Measurements from ENCODE around the gene GP1BB. TPM values are rescaled to one million over a fixed set of nuclear protein-coding genes. Genes with fewer than 3 reads are reported as not detected.
A peak's percentile ranks its signal among the peaks of the same experiment; 100 is the strongest.
"Not testable (repeated sequence)": the region's sequence is repeated elsewhere in the genome, so short reads cannot be mapped to it uniquely, and the experiment has no call there.

The GP1BB gene
- total and polyA plus RNA-seq, 5 donors: 9.0 to 29.5 TPM; not detected in 3

DNA sequence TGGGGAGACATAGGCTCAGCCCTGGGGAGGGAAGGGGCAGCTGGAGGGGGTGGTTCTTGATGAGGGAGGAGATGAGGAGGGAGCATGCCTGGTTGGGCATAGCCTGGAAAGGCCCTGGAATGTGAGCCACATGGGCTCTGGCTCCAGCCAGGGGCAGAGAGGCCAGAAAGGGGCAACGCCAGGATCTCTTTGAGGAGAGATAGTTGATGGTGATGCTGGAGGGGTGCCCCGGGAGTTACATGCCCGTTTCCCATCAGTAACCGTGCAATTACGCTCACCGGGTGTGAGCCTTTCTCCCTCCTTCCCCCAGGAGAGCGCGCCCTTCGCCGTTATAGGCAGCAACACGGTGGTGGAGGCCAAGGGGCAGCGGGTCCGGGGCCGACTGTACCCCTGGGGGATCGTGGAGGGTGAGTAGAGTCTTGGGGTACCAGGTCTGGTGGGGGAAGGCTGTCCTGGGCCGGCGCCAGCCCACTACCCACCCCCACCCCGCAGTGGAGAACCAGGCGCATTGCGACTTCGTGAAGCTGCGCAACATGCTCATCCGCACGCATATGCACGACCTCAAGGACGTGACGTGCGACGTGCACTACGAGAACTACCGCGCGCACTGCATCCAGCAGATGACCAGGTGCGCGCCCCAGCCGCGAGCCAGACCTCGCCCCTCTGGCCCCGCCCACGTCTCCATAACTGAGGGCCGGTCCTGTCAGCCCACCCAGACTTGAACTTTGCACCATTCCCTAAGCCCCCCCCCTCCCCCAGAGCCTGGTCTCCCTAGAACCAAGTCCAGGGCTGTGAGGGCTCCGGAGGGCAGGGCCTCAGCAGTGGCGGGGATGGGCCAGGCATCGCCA, 1.8 kb upstream of the GP1BB start:
- Histone ChIP-seq H3K9me3 (ENCODE audit: control insufficient read depth, low read length) (no peaks in the 10 kb centered on the region), H3K4me1 (ENCODE audit: control insufficient read depth, insufficient read depth, low read length) (no peaks in the 10 kb centered on the region), H3K4me3 (ENCODE audit: low read length) (no peak overlapping the region), H3K27me3 (ENCODE audit: control insufficient read depth, insufficient read depth) (no peaks in the 10 kb centered on the region), H3K27ac (ENCODE audit: low read length) (no peak overlapping the region)
- DNase-seq: peak; percentile 8 to 66 (median 56)
- 63% methylated on average over 44 of the region's 44 CpGs for WGBS
- intact Hi-C loops (cut with DNase I): no loop called here
- ATAC-seq: no peak

- ATAC-seq (no peak), DNase-seq (peak; percentile 21 to 78 (median 57))
- Histone ChIP-seq H3K4me3 (ENCODE audit: low read length) (no peak overlapping the region), H3K4me1 (ENCODE audit: control insufficient read depth, insufficient read depth, low read length) (no peaks in the 10 kb centered on the region), H3K27me3 (ENCODE audit: control insufficient read depth, insufficient read depth) (no peaks in the 10 kb centered on the region), H3K9me3 (ENCODE audit: control insufficient read depth, low read length) (no peaks in the 10 kb centered on the region), H3K27ac (ENCODE audit: low read length) (peak overlapping the region; percentile 19)
- WGBS: 54% methylated on average over 60 of the region's 60 CpGs
- intact Hi-C loops (cut with DNase I): no loop called here
These were observed 959 bp upstream of the GP1BB start for GRCh38 chr22:19722178-19722981.

DNA sequence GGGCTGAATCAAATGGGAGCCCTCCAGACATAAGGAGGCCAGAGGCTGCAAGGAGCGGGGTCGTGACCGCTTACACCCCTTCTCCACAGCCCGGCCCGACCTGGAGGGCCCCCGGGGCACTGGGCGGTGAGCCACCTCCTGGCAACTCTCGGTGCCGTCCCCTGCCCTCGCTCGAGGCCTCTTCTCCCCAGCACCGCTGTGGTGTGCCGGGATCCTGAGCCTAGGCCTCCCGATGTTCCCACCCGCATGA, 432 bp upstream of the GP1BB start:
- H3K4me3 ChIP-seq (ENCODE audit: low read length): no peak overlapping the region
- DNase-seq (peak in 1 of 3 donors; percentile 67), ATAC-seq (peak in 1 of 2 donors; percentile 4)
- peak overlapping the region; percentile 19 for H3K27ac ChIP-seq (ENCODE audit: low read length)
- no peaks in the 10 kb centered on the region for H3K9me3 ChIP-seq (ENCODE audit: control insufficient read depth, low read length)
- 41% methylated on average over 15 of the region's 15 CpGs for WGBS
- H3K27me3 ChIP-seq (ENCODE audit: control insufficient read depth, insufficient read depth): no peaks in the 10 kb centered on the region
- intact Hi-C loops (cut with DNase I): no loop called here
- H3K4me1 ChIP-seq (ENCODE audit: control insufficient read depth, insufficient read depth, low read length): no peaks in the 10 kb centered on the region

DNA sequence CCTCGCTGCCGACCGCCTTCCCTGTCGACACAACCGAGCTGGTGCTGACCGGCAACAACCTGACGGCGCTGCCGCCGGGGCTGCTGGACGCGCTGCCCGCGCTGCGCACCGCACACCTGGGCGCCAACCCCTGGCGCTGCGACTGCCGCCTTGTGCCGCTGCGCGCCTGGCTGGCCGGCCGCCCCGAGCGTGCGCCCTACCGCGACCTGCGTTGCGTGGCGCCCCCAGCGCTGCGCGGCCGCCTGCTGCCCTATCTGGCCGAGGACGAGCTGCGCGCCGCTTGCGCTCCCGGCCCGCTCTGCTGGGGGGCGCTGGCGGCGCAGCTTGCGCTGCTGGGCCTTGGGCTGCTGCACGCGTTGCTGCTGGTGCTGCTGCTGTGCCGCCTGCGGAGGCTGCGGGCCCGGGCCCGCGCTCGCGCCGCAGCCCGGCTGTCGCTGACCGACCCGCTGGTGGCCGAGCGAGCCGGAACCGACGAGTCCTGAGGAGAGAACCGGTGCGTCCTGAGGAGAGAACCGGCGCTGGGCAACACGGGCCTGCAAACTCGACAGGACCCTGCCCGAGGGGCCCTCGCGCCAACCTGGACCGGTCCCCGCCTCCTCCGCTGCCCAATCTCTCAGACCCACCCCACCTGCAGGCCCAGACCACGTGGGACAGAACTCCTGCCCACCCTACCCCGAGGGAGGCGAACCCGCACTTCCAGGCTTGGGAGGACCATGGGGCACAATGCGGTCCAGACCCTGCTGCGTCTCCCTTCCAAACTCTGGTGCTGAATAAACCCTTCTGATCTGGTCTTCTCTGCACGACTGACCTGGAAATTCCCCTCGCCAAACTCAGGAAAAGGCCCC, 866 bp downstream of the GP1BB start:
- intact Hi-C loops (cut with DNase I): no loop called here
- no peak overlapping the region for H3K4me3 ChIP-seq (ENCODE audit: low read length)
- no peak for ATAC-seq

DNA sequence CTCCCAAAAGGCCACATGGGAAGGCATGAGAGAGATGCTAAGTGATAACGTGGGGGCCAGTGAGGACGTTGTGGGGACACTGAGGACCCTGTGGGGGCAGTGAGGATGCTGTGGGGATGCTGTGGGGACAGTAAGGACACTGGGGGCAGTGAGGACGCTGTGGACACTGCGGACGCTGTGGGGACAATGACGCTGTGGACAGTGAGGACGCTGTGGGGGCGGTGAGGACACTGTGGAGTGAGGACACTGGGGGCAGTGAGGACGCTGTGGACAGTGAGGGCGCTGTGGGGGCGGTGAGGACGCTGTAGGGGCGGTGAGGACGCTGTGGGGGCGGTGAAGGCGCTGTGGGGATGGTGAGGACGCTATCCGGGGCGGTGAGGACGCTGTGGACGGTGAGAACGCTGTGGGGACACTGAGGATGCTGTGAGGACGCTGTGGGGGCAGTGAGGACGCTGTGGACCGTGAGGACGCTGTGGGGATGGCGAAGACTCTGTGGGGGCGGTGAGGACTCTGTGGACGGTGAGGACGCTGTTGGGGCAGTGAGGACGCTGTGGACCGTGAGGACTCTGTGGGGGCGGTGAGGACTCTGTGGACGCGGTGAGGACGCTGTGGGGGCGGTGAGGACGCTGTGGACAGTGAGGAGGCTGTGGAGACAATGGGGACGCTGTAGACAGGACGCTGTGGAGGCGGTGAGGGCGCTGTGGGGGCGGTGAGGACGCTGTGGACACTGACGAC, 1.8 kb downstream of the GP1BB start:
- 67% methylated on average over 45 of the region's 45 CpGs for WGBS
- H3K27me3 ChIP-seq (ENCODE audit: control insufficient read depth, insufficient read depth): no peaks in the 10 kb centered on the region

More for the DNA sequence above, 866 bp downstream of the GP1BB start:
- no peaks in the 10 kb centered on the region for H3K4me1 ChIP-seq (ENCODE audit: control insufficient read depth, insufficient read depth, low read length)
- H3K27me3 ChIP-seq (ENCODE audit: control insufficient read depth, insufficient read depth): no peaks in the 10 kb centered on the region
- WGBS: 36% methylated on average over 89 of the region's 89 CpGs
- DNase-seq: peak in 2 of 3 donors; percentile 68 to 74
- peak overlapping the region; percentile 10 for H3K27ac ChIP-seq (ENCODE audit: low read length)
- H3K9me3 ChIP-seq (ENCODE audit: control insufficient read depth, low read length): no peaks in the 10 kb centered on the region

DNA sequence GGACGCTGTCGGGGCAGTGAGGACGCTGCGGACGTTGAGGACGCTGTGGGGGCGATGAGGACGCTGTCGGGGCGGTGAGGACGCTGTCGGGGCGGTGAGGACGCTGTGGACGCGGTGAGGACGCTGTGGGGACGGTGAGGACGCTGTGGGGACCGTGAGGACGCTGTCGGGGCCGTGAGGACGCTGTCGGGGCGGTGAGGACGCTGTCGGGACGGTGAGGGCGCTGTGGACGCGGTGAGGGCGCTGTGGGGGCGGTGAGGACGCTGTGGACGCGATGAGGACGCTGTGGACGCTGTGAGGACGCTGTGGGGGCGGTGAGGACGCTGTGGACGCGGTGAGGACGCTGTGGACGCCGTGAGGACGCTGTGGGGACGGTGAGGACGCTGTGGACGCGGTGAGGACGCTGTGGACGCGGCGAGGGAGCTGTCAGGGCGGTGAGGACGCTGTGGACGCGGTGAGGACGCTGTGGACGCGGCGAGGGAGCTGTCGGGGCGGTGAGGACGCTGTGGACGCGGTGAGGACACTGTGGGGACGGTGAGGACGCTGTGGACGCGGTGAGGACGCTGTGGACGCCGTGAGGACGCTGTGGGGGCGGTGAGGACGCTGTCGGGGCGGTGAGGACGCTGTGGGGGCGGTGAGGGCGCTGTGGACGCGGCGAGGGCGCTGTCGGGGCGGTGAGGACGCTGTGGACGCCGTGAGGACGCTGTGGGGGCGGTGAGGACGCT, 2.9 kb downstream of the GP1BB start:
- H3K4me1 ChIP-seq (ENCODE audit: control insufficient read depth, insufficient read depth, low read length); DNase-seq; intact Hi-C loops (cut with DNase I); H3K27ac ChIP-seq (ENCODE audit: low read length); H3K4me3 ChIP-seq (ENCODE audit: low read length); H3K27me3 ChIP-seq (ENCODE audit: control insufficient read depth, insufficient read depth); H3K9me3 ChIP-seq (ENCODE audit: control insufficient read depth, low read length); ATAC-seq: not testable (repeated sequence)
- 85% methylated on average over 96 of the region's 96 CpGs for WGBS

More for the DNA sequence above, 1.8 kb downstream of the GP1BB start:
- intact Hi-C loops (cut with DNase I): no loop called here
- DNase-seq (no peak), ATAC-seq (no peak)
- Histone ChIP-seq H3K9me3 (ENCODE audit: control insufficient read depth, low read length) (no peaks in the 10 kb centered on the region), H3K27ac (ENCODE audit: low read length) (no peak overlapping the region), H3K4me1 (ENCODE audit: control insufficient read depth, insufficient read depth, low read length) (no peaks in the 10 kb centered on the region), H3K4me3 (ENCODE audit: low read length) (no peak overlapping the region)

DNA sequence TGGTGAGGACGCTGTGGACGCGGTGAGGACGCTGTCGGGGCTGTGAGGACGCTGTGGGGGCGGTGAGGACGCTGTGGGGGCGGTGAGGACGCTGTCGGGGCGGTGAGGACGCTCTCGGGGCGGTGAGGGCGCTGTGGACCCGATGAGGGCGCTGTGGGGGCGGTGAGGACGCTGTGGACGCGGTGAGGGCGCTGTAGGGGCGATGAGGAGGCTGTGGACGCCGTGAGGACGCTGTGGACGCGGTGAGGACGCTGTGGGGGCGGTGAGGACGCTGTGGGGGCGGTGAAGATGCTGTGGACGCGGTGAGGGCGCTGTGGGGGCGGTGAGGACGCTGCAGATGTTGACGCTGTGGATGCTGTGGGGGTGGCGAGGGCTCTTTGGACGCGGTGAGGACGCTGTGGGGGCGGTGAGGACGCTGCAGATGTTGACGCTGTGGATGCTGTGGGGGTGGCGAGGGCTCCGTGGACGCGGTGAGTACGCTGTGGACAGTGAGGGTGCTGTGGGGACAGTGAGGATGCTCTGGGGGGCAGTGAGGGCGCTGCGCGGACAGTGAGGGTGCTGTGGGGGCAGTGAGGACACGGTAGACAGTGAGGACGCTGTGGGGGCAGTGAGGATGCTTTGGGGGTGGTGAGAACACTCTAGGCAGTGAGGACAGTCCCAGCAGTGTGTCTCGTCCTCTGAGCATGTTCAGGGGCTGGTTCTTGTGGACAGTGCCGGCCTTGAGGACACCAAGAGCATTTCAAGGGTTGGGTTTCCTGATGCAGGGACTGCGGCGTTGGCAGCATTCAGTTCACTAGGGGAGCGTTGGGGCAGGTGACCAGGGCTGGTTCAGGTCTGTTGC, 4.2 kb downstream of the GP1BB start:
- H3K27me3 ChIP-seq (ENCODE audit: control insufficient read depth, insufficient read depth): no peaks in the 10 kb centered on the region
- no peaks in the 10 kb centered on the region for H3K9me3 ChIP-seq (ENCODE audit: control insufficient read depth, low read length)
- intact Hi-C loops (cut with DNase I): no loop called here
- ATAC-seq (no peak), DNase-seq (no peak)
- H3K27ac ChIP-seq (ENCODE audit: low read length): no peak overlapping the region
- 64% methylated on average over 61 of the region's 61 CpGs for WGBS
- no peak overlapping the region for H3K4me3 ChIP-seq (ENCODE audit: low read length)
- H3K4me1 ChIP-seq (ENCODE audit: control insufficient read depth, insufficient read depth, low read length): no peaks in the 10 kb centered on the region

DNA sequence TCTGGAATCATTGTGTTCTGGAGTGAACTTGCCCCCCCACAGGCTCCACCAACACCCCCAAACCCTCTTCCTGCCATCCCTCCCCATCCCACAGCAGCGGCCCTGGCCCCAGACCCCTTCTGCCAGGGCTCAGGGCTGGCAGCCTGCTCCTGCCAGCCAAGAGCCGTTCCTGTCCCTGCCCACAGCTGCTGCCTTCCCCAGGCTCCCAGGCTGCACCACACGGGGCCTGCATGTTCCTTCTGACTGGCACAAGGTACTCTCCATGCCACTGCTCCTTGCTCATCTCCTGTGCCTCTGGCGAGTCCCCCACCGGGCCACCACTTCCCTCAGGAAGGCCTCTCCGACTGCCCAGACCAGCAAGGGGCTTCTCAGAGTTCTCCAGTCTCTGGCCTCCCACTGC, 4.9 kb downstream of the GP1BB start:
- intact Hi-C loops (cut with DNase I): no loop called here
- 72% methylated on average over 6 of the region's 6 CpGs for WGBS
- no peaks in the 10 kb centered on the region for H3K4me1 ChIP-seq (ENCODE audit: control insufficient read depth, insufficient read depth, low read length)

GRCh38 chr22:19728836-19729235, 5.5 kb downstream of the GP1BB start:
- intact Hi-C loops (cut with DNase I): no loop called here
- Histone ChIP-seq H3K9me3 (ENCODE audit: control insufficient read depth, low read length) (no peaks in the 10 kb centered on the region), H3K4me1 (ENCODE audit: control insufficient read depth, insufficient read depth, low read length) (no peaks in the 10 kb centered on the region), H3K27ac (ENCODE audit: low read length) (no peak overlapping the region), H3K4me3 (ENCODE audit: low read length) (no peak overlapping the region), H3K27me3 (ENCODE audit: control insufficient read depth, insufficient read depth) (no peaks in the 10 kb centered on the region)
- ATAC-seq (no peak), DNase-seq (no peak)
- 69% methylated on average over 10 of the region's 10 CpGs for WGBS

More for the DNA sequence above, 4.9 kb downstream of the GP1BB start:
- Histone ChIP-seq H3K27ac (ENCODE audit: low read length) (no peak overlapping the region), H3K9me3 (ENCODE audit: control insufficient read depth, low read length) (no peaks in the 10 kb centered on the region), H3K4me3 (ENCODE audit: low read length) (no peak overlapping the region), H3K27me3 (ENCODE audit: control insufficient read depth, insufficient read depth) (no peaks in the 10 kb centered on the region)
- no peak for DNase-seq
- no peak for ATAC-seq
